Measurements from ENCODE around the gene PCCA. TPM values are rescaled to one million over a fixed set of nuclear protein-coding genes. Genes with fewer than 3 reads are reported as not detected.

The PCCA gene
- polyA plus RNA-seq, 1 of the 3 experiments (the other 2 are of a cell fraction) = 7.3 TPM

GRCh38 chr13:100464006-100464405 lies 375.1 kb downstream of the PCCA start (continued):
- TF ChIP-seq REST (IDR thresholded peaks at IDR 0.05; ENCODE audit: low read depth, low read length) (no peak), CTCF (IDR thresholded peaks at IDR 0.05) (no peak), IRF3 (IDR thresholded peaks at IDR 0.05; ENCODE audit: low read depth, low read length) (no peak), GABPA (IDR thresholded peaks at IDR 0.05; ENCODE audit: low read depth) (no peak), MAX (IDR thresholded peaks at IDR 0.05; ENCODE audit: low read depth) (no peak), POLR2AphosphoS5 (IDR thresholded peaks at IDR 0.05; ENCODE audit: low read depth, low read length) (no peak)

- no peaks in the 10 kb centered on the region for H3K9me3 ChIP-seq
- no peaks in the 10 kb centered on the region for H4K20me1 ChIP-seq (ENCODE audit: insufficient read depth)
- H3K9me2 ChIP-seq = no peaks in the 10 kb centered on the region
- 96% methylated on average over 5 of the region's 5 CpGs for WGBS (ENCODE audit: low lambda C conversion rate)
- ChIA-PET CTCF (no interaction called here), POLR2A (no interaction called here)
- no peak for DNase-seq
- no peaks in the 10 kb centered on the region; a peak in 1 of 4 replicates for H3K4me1 ChIP-seq (ENCODE audit: control insufficient read depth in 1 of 2, insufficient read depth in 2 of 2, low read depth in 1 of 2, low read length in 1 of 2)
- no peak overlapping the region for H2AFZ ChIP-seq (ENCODE audit: low read depth)
- no peak overlapping the region for H3K4me2 ChIP-seq
- no peaks in the 10 kb centered on the region for H3F3A ChIP-seq (replicated peaks; ENCODE audit: insufficient read depth)
- H3K27me3 ChIP-seq (ENCODE audit: insufficient read depth) = no peaks in the 10 kb centered on the region
- no peak for TF ChIP-seq SMC3 (IDR thresholded peaks at IDR 0.05; ENCODE audit: low read depth, low read length)
- TF ChIP-seq NFIC (IDR thresholded peaks at IDR 0.05; ENCODE audit: borderline replicate concordance) = no peak
- no peak for TF ChIP-seq TEAD4 (IDR thresholded peaks at IDR 0.05; ENCODE audit: borderline replicate concordance, insufficient read depth)
- no peak for TF ChIP-seq ZBTB33 (IDR thresholded peaks at IDR 0.05; ENCODE audit: borderline replicate concordance, low read depth)
- TF ChIP-seq TAF1 (IDR thresholded peaks at IDR 0.05; ENCODE audit: borderline replicate concordance, low read depth, low read length) = no peak
- TF ChIP-seq FOSL2 (IDR thresholded peaks at IDR 0.05; ENCODE audit: borderline replicate concordance, low read depth) = no peak
- TF ChIP-seq EZH2phosphoT487 (IDR thresholded peaks at IDR 0.05; ENCODE audit: borderline replicate concordance, low read depth) = no peak
- no peak for TF ChIP-seq CHD2 (IDR thresholded peaks at IDR 0.05; ENCODE audit: low read length, partially characterized antibody)
- no peak for TF ChIP-seq PBX3 (IDR thresholded peaks at IDR 0.05)
- no peak for TF ChIP-seq FOXJ3 (CRISPR knock-in tag; IDR thresholded peaks at IDR 0.05)
- TF ChIP-seq SIN3A (IDR thresholded peaks at IDR 0.05; ENCODE audit: borderline replicate concordance, low read depth, low read length) = no peak
- no peak for TF ChIP-seq GABPA (IDR thresholded peaks at IDR 0.05; ENCODE audit: low read depth)
- TF ChIP-seq FOXM1 (IDR thresholded peaks at IDR 0.05; ENCODE audit: low read depth) = no peak
- TF ChIP-seq EP300 (IDR thresholded peaks at IDR 0.05; ENCODE audit: borderline replicate concordance in 1 of 2, low read depth in 1 of 2, low read length in 1 of 2) = no peak
- H3K9ac ChIP-seq = no peak overlapping the region
- H3K36me3 ChIP-seq (replicated peaks in 1 of 2; ENCODE audit: control insufficient read depth in 1 of 2, insufficient read depth in 2 of 2, low read length in 1 of 2) = no peaks in the 10 kb centered on the region
- no peak overlapping the region for H3K27ac ChIP-seq (ENCODE audit: low read depth in 2 of 2, low read length in 1 of 2)
- H3K79me2 ChIP-seq (ENCODE audit: insufficient read depth) = no peaks in the 10 kb centered on the region
- no peak overlapping the region for H3K4me3 ChIP-seq (ENCODE audit: low read depth in 2 of 2, low read length in 1 of 2)
These were observed 376.7 kb downstream of the PCCA start for GRCh38 chr13:100465558-100465957.
